Activated gamma-delta T cell treated with Interleukin-2 at 50 U/mL for 16 hours (primary cell): ENCODE results near the gene ZBTB5.

Experiments
- DNase-seq: peaks from one replicate; pipeline ENCODE4 v3.0.0-alpha.2; 2020

ZBTB5 gene

GRCh38 chr9:37422289-37423104 is 42.8 kb downstream of the ZBTB5 start, which contains the start of gene GRHPR:
Gene GRHPR, plus strand, starts transcription at chr9:37422696. Its CDS starts 55 bp downstream, at chr9:37422751.
- peak; percentile 84 for DNase-seq

GRCh38 chr9:37421914-37422288 is 43.3 kb downstream of the ZBTB5 start:
- no peak for DNase-seq

GRCh38 chr9:37420271-37421215 is 44.7 kb downstream of the ZBTB5 start:
- DNase-seq = no peak

- DNase-seq = no peak
These were observed 46.0 kb downstream of the ZBTB5 start for GRCh38 chr9:37419204-37419603.

- no peak for DNase-seq
These were observed 47.2 kb downstream of the ZBTB5 start for GRCh38 chr9:37417857-37418618.

- DNase-seq = no peak
These were observed 47.9 kb downstream of the ZBTB5 start for GRCh38 chr9:37417252-37417803.

GRCh38 chr9:37415011-37415719 is 50.1 kb downstream of the ZBTB5 start:
- peak; percentile 74 for DNase-seq

- DNase-seq = no peak
These were observed 50.7 kb downstream of the ZBTB5 start for GRCh38 chr9:37414503-37414943.

- DNase-seq = no peak
These were observed 51.9 kb downstream of the ZBTB5 start for GRCh38 chr9:37413311-37413710.

GRCh38 chr9:37412431-37413151 is 52.7 kb downstream of the ZBTB5 start:
- no peak for DNase-seq

GRCh38 chr9:37410969-37411785 is 54.1 kb downstream of the ZBTB5 start:
- no peak for DNase-seq

GRCh38 chr9:37410354-37410861 is 54.8 kb downstream of the ZBTB5 start:
- no peak for DNase-seq

GRCh38 chr9:37408933-37409710 is 56.1 kb downstream of the ZBTB5 start:
- peak; percentile 54 for DNase-seq

- DNase-seq = no peak
These were observed 57.8 kb downstream of the ZBTB5 start for GRCh38 chr9:37407468-37407867.

- DNase-seq = no peak
These were observed 58.4 kb downstream of the ZBTB5 start for GRCh38 chr9:37406603-37407401.

GRCh38 chr9:37405764-37406380 is 59.4 kb downstream of the ZBTB5 start:
- no peak for DNase-seq

GRCh38 chr9:37405350-37405749 is 59.9 kb downstream of the ZBTB5 start:
- DNase-seq = no peak

GRCh38 chr9:37404590-37404989 is 60.7 kb downstream of the ZBTB5 start:
- no peak for DNase-seq
